ENCODE results near the gene OR52N1.

OR52N1 gene

DNA sequence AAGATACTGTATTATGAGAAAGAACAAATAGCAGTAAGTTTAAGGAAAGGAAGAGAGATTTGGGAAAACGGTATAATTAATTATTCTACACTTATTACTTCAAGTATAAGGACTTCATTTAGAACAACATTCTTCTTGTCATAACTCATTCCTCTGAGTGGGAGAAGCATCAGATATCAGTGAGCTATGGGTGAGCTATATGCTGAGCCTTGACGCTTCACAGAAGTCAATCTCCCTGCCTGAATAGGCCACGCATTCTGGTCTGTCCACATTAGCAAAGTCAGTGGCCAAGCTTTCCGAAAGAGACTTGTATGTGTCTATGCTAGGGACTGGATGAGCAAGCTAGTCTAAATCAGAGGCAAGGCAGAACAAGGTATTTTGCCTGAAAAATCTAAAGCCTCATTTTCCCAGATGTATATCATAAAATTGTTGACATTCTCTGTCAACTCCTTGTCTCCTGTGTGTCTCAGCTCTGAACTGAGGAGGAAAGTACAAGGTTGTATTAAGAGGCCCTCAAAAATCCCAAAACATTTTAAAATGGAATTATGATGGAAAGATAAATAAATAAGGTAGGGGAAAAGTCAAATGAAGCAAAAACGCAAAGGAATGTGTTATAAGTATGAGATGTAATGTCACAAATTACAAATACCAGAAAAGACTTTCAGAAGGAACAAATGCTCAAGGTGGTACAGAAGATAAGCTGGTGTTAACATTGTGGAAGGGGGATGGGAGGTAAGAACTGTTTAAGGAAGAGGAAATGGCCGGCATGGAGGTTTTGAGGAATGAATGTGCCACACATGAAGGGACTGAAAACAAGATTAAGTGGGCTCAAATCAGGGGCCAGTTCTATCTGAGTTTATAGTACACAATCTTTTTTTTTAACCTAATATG is 19.1 kb upstream of the OR52N1 start:
- TF ChIP-seq ZNF384 (IDR thresholded peaks at IDR 0.05): no peak
- no peak for TF ChIP-seq FOXA1 (IDR thresholded peaks at IDR 0.05)
- no peak for TF ChIP-seq SP1 (IDR thresholded peaks at IDR 0.05)
- TF ChIP-seq TARDBP (IDR thresholded peaks at IDR 0.05): no peak
- TF ChIP-seq NFRKB (IDR thresholded peaks at IDR 0.05): no peak
- TF ChIP-seq L3MBTL2 (conservative IDR thresholded peaks at IDR 0.05): no peak
- TF ChIP-seq PKNOX1 (IDR thresholded peaks at IDR 0.05): no peak
- ChIA-PET POLR2A (no interaction called here), CTCF (interaction anchor here (1.2 kb wide), 1 partner anchor 81 kb away, joined by 4 read pairs; no protein-coding TSS in a partner anchor)
- DNase-seq (ENCODE audit: extremely low spot score): no peak

- ChIA-PET CTCF (interaction anchor here (0.5 to 1.2 kb wide), 2 partner anchors 82 to 689 kb away, joined by 3 to 4 read pairs; no protein-coding TSS in a partner anchor), POLR2A (no interaction called here)
- DNase-seq (ENCODE audit: extremely low spot score): no peak
- TF ChIP-seq ARNT (IDR thresholded peaks at IDR 0.05): no peak
- no peak for TF ChIP-seq TARDBP (IDR thresholded peaks at IDR 0.05)
- no peak for TF ChIP-seq SP1 (IDR thresholded peaks at IDR 0.05)
- no peak for TF ChIP-seq CTBP1 (IDR thresholded peaks at IDR 0.05; ENCODE audit: borderline replicate concordance)
- no peak for TF ChIP-seq ELF4 (IDR thresholded peaks at IDR 0.05)
- TF ChIP-seq HDGF (IDR thresholded peaks at IDR 0.05; ENCODE audit: borderline replicate concordance): no peak
- no peak for TF ChIP-seq LEF1 (IDR thresholded peaks at IDR 0.05; ENCODE audit: borderline replicate concordance)
- no peak for TF ChIP-seq FOXM1 (IDR thresholded peaks at IDR 0.05; ENCODE audit: borderline replicate concordance)
- TF ChIP-seq FOXK2 (IDR thresholded peaks at IDR 0.05): no peak
- TF ChIP-seq PKNOX1 (IDR thresholded peaks at IDR 0.05): no peak
- TF ChIP-seq BHLHE40 (IDR thresholded peaks at IDR 0.05; ENCODE audit: borderline replicate concordance): no peak
- TF ChIP-seq SUZ12 (IDR thresholded peaks at IDR 0.05): no peak
- TF ChIP-seq ZNF384 (IDR thresholded peaks at IDR 0.05): no peak
Measured at GRCh38 chr11:5809122-5809519, 18.1 kb upstream of the OR52N1 start.

DNA sequence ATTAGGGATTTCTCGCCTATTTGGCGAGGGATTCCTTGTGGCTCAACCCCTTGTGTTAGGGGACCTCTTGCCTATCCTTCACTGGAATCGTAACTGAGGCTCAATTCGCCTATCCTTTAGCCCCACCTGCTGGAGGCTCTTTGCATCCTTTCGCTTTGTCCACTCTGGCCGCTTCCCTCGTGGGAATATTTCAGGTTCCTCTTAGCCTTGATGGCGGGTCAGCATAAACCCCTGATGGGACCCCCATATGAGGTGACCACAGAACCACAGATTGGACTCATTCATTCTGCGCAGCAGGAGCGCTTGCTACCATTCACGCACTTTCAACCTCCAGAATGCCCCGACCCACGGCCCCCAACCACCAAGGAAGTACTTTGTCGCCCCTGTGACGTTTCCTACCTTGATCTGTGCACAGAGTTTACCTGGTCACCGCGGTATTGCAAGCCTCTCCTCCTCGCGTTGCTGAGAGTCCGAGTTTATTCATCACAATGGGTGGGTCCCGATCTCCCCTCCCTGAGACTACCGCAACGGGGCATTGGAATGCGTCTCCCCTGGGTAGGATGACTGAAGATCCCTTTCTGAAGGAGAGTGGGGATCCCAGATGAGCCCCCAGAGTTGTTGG is 17.5 kb upstream of the OR52N1 start, which contains the start of gene OR52N2:
Gene OR52N2 (plus strand): TSS at position 425 of the 622 bp plus-strand sequence. CDS start 11,412 bp downstream, outside the sequence.
- CTCF ChIA-PET: no interaction called here
- peak; percentile 55 for DNase-seq (ENCODE audit: extremely low spot score)
- POLR2A ChIA-PET: no interaction called here
- TF ChIP-seq FOXA1 (IDR thresholded peaks at IDR 0.05) (no peak), ELF4 (IDR thresholded peaks at IDR 0.05) (no peak)

DNA sequence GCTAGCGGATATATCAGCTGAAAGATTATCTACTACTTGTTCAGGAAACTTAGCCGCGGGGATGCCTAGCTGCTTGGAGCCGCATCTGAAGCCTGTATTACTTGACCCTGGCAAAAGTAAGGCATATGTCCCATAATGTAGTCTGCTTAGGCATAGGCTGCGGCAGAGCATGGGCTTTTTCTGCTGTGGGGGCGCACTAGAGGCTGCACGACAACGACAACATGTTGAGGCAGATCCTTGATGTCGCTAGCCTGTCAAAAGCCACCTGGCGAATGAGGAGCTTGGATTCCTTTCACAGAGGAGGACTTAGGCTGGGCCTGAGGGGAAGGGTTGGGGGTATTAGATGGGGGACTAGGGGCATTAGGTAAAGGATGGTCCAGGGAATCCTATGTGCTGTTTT is 16.5 kb upstream of the OR52N1 start:
- POLR2A ChIA-PET: no interaction called here
- CTCF ChIA-PET: interaction anchor here (1.1 kb wide), 1 partner anchor 11 kb away, joined by 3 read pairs; no protein-coding TSS in a partner anchor

DNA sequence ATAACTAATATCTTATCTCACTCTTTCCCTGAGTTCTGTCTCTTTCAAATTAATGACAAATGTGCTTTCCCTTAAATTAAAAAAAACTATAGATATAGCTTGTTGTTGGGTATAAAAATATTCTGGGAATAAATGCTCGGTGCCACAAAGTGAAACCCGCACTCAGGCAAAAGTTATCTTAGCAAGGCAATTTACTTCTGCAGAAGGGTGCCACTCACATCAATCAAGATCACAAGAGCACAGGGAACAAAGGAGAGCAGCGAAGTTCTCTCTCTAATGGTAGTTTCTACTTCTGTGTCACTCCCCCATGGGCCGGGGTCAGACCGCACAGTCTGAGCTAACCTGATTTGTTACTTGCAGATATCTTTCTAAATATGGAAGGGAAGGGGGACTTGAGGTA is 12.9 kb upstream of the OR52N1 start:
- ChIA-PET CTCF (no interaction called here), POLR2A (no interaction called here)
- TF ChIP-seq SUZ12 (IDR thresholded peaks at IDR 0.05) (no peak), FOXA1 (IDR thresholded peaks at IDR 0.05) (no peak), CTBP1 (IDR thresholded peaks at IDR 0.05; ENCODE audit: borderline replicate concordance) (no peak), FOXM1 (IDR thresholded peaks at IDR 0.05; ENCODE audit: borderline replicate concordance) (no peak), NFRKB (IDR thresholded peaks at IDR 0.05) (no peak), HDGF (IDR thresholded peaks at IDR 0.05; ENCODE audit: borderline replicate concordance) (no peak), L3MBTL2 (conservative IDR thresholded peaks at IDR 0.05) (no peak), ARNT (IDR thresholded peaks at IDR 0.05) (no peak), ELF4 (IDR thresholded peaks at IDR 0.05) (no peak), TARDBP (IDR thresholded peaks at IDR 0.05) (no peak), PKNOX1 (IDR thresholded peaks at IDR 0.05) (no peak), SP1 (IDR thresholded peaks at IDR 0.05) (no peak), FOXK2 (IDR thresholded peaks at IDR 0.05) (no peak), LEF1 (IDR thresholded peaks at IDR 0.05; ENCODE audit: borderline replicate concordance) (no peak), BHLHE40 (IDR thresholded peaks at IDR 0.05; ENCODE audit: borderline replicate concordance) (no peak), ZNF384 (IDR thresholded peaks at IDR 0.05) (no peak)
- no peak for DNase-seq (ENCODE audit: extremely low spot score)

More for the DNA sequence above, 16.5 kb upstream of the OR52N1 start:
- TF ChIP-seq TARDBP (IDR thresholded peaks at IDR 0.05): no peak
- no peak for DNase-seq (ENCODE audit: extremely low spot score)

DNA sequence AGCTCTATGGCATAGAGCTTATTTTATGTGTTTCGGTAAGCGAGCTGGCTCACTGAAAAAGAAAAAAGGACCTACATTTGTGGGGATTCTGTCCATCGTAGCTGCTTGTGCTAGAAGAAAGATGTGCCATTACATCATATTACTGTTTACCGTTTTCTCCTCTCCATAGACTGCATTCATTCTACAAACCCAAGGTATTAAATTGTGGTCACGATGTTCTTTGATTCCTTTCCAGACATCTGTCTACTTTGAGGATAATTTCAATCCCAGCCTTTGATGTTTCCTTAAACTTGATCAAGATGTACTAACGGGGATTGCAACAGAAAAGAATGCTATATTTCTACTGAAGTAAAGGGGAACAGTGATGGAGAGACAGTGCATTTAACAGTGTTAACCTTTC is 5.5 kb upstream of the OR52N1 start:
- POLR2A ChIA-PET: no interaction called here
- CTCF ChIA-PET: interaction anchor here (0.7 to 0.9 kb wide), 2 partner anchors 11 to 41 kb away, joined by 3 read pairs; no protein-coding TSS in a partner anchor
- TF ChIP-seq CTBP1 (IDR thresholded peaks at IDR 0.05; ENCODE audit: borderline replicate concordance): no peak
- TF ChIP-seq HDGF (IDR thresholded peaks at IDR 0.05; ENCODE audit: borderline replicate concordance): no peak
- no peak for TF ChIP-seq ARNT (IDR thresholded peaks at IDR 0.05)
- TF ChIP-seq TARDBP (IDR thresholded peaks at IDR 0.05): no peak
- no peak for DNase-seq (ENCODE audit: extremely low spot score)
